ENCODE results near the gene SLC25A29. TPM values are rescaled to one million over a fixed set of nuclear protein-coding genes. Genes with fewer than 3 reads are reported as not detected.

Gene SLC25A29
- polyA plus RNA-seq, 1 donor (not counting 4 experiments of a cell fraction or from before 2014, with no cell fraction given): 16.3 TPM

DNA sequence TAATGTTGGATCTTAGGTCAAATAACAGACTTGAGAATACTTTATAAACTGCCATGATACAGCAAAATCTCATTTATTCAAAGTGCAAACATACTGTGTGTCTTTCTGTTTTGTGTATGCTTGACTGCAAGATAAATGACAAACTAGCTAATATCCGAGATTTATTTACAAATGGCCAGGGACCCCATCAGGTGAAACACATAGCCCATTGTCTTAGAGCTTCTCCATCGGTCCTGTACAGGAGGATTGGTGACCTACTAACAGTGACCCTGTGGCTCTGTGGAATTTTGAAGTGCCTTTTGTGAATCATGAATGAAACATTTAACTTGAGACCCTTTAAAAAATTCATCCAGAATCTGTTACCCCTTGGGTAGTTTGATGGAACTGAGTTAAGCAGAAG lies 27.1 kb downstream of the SLC25A29 start:
- peaks cover 58% of the 10 kb centered on the region for H3K79me2 ChIP-seq (ENCODE audit: control insufficient read depth, insufficient read depth, low read length)
- dilution Hi-C loops (cut with MboI; ENCODE audit: extremely low pct_ligation_motif_present, low sequenced_read_pairs): no loop called here
- H4K20me1 ChIP-seq (ENCODE audit: control insufficient read depth, extremely low read depth, insufficient read depth, low read length): peaks cover 8% of the 10 kb centered on the region
- H2AFZ ChIP-seq (ENCODE audit: control insufficient read depth, low read length): no peak overlapping the region
- no peaks in the 10 kb centered on the region for H3K27me3 ChIP-seq (ENCODE audit: control insufficient read depth, extremely low read depth, insufficient read depth, low read length)
- no peak overlapping the region for H3K4me2 ChIP-seq (ENCODE audit: control insufficient read depth, extremely low read depth, insufficient read depth, low read depth, low read length)
- H3K9me1 ChIP-seq (ENCODE audit: control insufficient read depth, extremely low read depth, insufficient read depth, low read length): peaks cover 6% of the 10 kb centered on the region
- H3K36me3 ChIP-seq (ENCODE audit: control insufficient read depth in 2 of 2, extremely low read depth in 1 of 2, insufficient read depth in 2 of 2, low read length in 2 of 2): peaks cover 6 to 12% of the 10 kb centered on the region in 2 experiments
- no peaks in the 10 kb centered on the region for H3K9me3 ChIP-seq (ENCODE audit: control insufficient read depth, low read depth, low read length)
- TF ChIP-seq, protein P1, sequence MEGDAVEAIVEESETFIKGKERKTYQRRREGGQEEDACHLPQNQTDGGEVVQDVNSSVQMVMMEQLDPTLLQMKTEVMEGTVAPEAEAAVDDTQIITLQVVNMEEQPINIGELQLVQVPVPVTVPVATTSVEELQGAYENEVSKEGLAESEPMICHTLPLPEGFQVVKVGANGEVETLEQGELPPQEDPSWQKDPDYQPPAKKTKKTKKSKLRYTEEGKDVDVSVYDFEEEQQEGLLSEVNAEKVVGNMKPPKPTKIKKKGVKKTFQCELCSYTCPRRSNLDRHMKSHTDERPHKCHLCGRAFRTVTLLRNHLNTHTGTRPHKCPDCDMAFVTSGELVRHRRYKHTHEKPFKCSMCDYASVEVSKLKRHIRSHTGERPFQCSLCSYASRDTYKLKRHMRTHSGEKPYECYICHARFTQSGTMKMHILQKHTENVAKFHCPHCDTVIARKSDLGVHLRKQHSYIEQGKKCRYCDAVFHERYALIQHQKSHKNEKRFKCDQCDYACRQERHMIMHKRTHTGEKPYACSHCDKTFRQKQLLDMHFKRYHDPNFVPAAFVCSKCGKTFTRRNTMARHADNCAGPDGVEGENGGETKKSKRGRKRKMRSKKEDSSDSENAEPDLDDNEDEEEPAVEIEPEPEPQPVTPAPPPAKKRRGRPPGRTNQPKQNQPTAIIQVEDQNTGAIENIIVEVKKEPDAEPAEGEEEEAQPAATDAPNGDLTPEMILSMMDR (optimal IDR thresholded peaks at IDR 0.05 in 1 of 3, IDR thresholded peaks at IDR 0.05 in 1 of 3, conservative IDR thresholded peaks at IDR 0.05 in 1 of 3; ENCODE audit: extremely low read depth in 1 of 3, insufficient read depth in 2 of 3, low read length in 3 of 3): no peak
- TF ChIP-seq EZH2 (IDR thresholded peaks at IDR 0.05; ENCODE audit: low read length): no peak
- FAIRE-seq: no peak
- no peak overlapping the region for H3K9ac ChIP-seq (ENCODE audit: control insufficient read depth, extremely low read depth, insufficient read depth, low read length)
- DNase-seq (ENCODE audit: low read depth, low spot score): no peak
- H3K4me3 ChIP-seq (ENCODE audit: control insufficient read depth in 2 of 3, extremely low read depth in 1 of 3, insufficient read depth in 2 of 3, low read depth in 1 of 3, low read length in 3 of 3): no peak overlapping the region
- H3K4me1 ChIP-seq (ENCODE audit: control insufficient read depth, extremely low read depth, insufficient read depth, low read length): peaks cover 25% of the 10 kb centered on the region
- H3K27ac ChIP-seq (ENCODE audit: control insufficient read depth, insufficient read depth, low read length): no peak overlapping the region

DNA sequence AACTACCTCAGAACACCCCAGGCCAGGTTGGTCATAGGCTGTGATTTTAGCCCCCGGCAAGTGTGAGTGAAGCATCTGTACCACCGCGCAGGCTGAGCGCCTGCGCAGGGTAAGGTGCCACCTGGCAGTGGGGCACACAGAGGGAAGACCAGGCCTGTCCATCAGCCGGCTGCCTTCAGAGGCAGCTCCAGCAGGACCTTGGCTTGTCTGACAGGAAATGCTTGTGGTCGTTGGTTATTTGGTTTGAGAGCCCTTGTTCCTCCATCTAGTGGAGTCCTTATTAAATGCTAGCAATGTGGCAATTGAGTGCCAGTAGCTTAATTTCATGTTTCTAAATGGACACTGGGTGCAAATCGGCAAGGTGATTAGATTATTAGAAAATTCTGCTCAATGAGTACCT lies 27.5 kb downstream of the SLC25A29 start:
- H3K79me2 ChIP-seq (ENCODE audit: control insufficient read depth, insufficient read depth, low read length): peaks cover 62% of the 10 kb centered on the region
- H3K9me3 ChIP-seq (ENCODE audit: control insufficient read depth, low read depth, low read length): no peaks in the 10 kb centered on the region
- FAIRE-seq: no peak
- peaks cover 6 to 12% of the 10 kb centered on the region in 2 experiments for H3K36me3 ChIP-seq (ENCODE audit: control insufficient read depth in 2 of 2, extremely low read depth in 1 of 2, insufficient read depth in 2 of 2, low read length in 2 of 2)
- TF ChIP-seq EZH2 (IDR thresholded peaks at IDR 0.05; ENCODE audit: low read length): no peak
- TF ChIP-seq, protein P1 (optimal IDR thresholded peaks at IDR 0.05 in 1 of 3, IDR thresholded peaks at IDR 0.05 in 1 of 3, conservative IDR thresholded peaks at IDR 0.05 in 1 of 3; ENCODE audit: extremely low read depth in 1 of 3, insufficient read depth in 2 of 3, low read length in 3 of 3): no peak
- peaks cover 6% of the 10 kb centered on the region for H3K9me1 ChIP-seq (ENCODE audit: control insufficient read depth, extremely low read depth, insufficient read depth, low read length)
- dilution Hi-C loops (cut with MboI; ENCODE audit: extremely low pct_ligation_motif_present, low sequenced_read_pairs): no loop called here
- H3K9ac ChIP-seq (ENCODE audit: control insufficient read depth, extremely low read depth, insufficient read depth, low read length): no peak overlapping the region
- H3K4me1 ChIP-seq (ENCODE audit: control insufficient read depth, extremely low read depth, insufficient read depth, low read length): peaks cover 25% of the 10 kb centered on the region
- H3K27ac ChIP-seq (ENCODE audit: control insufficient read depth, insufficient read depth, low read length): no peak overlapping the region
- H3K27me3 ChIP-seq (ENCODE audit: control insufficient read depth, extremely low read depth, insufficient read depth, low read length): no peaks in the 10 kb centered on the region
- DNase-seq (ENCODE audit: low read depth, low spot score): no peak
- no peak overlapping the region for H3K4me3 ChIP-seq (ENCODE audit: control insufficient read depth in 2 of 3, extremely low read depth in 1 of 3, insufficient read depth in 2 of 3, low read depth in 1 of 3, low read length in 3 of 3)
- no peak overlapping the region for H2AFZ ChIP-seq (ENCODE audit: control insufficient read depth, low read length)
- H3K4me2 ChIP-seq (ENCODE audit: control insufficient read depth, extremely low read depth, insufficient read depth, low read depth, low read length): no peak overlapping the region
- peaks cover 8% of the 10 kb centered on the region for H4K20me1 ChIP-seq (ENCODE audit: control insufficient read depth, extremely low read depth, insufficient read depth, low read length)
